ENCODE measurements around the gene ANO8. TPM values are rescaled to one million over a fixed set of nuclear protein-coding genes. Genes with fewer than 3 reads are reported as not detected.

ANO8 gene
- total and polyA plus RNA-seq, 2 of the 13 experiments (the other 11 are each of a cell fraction or from before 2014, with no cell fraction given), result 1.8 to 3.5 TPM

GRCh38 chr19:17346109-17346671 is 11.5 kb upstream of the ANO8 start (continued):
- TF ChIP-seq ARHGAP35 (CRISPR knock-in tag; IDR thresholded peaks at IDR 0.05; ENCODE audit: borderline replicate concordance) (no peak), ZNF20 (CRISPR knock-in tag; IDR thresholded peaks at IDR 0.05) (no peak), ZNF326 (CRISPR knock-in tag; IDR thresholded peaks at IDR 0.05; ENCODE audit: borderline replicate concordance) (no peak), HNRNPK (IDR thresholded peaks at IDR 0.05; ENCODE audit: low read depth, low read length, poor library complexity, severe bottlenecking) (no peak), KDM3A (CRISPR knock-in tag; IDR thresholded peaks at IDR 0.05; ENCODE audit: low read depth) (no peak), ZHX1 (CRISPR knock-in tag; IDR thresholded peaks at IDR 0.05; ENCODE audit: low read depth) (no peak), ZFY (CRISPR knock-in tag; IDR thresholded peaks at IDR 0.05) (peak; percentile 55; the same call in 1 of the 2 replicates), ZNF782 (CRISPR knock-in tag; IDR thresholded peaks at IDR 0.05; ENCODE audit: borderline replicate concordance) (no peak), ZNF616 (CRISPR knock-in tag; IDR thresholded peaks at IDR 0.05; ENCODE audit: low read depth) (no peak), ZNF720 (CRISPR knock-in tag; IDR thresholded peaks at IDR 0.05) (no peak), FOSL2 (CRISPR knock-in tag; IDR thresholded peaks at IDR 0.05) (peak; percentile 35; the same call in 1 of the 2 replicates), ZNF773 (CRISPR knock-in tag; IDR thresholded peaks at IDR 0.05; ENCODE audit: borderline replicate concordance) (no peak), ZBTB21 (CRISPR knock-in tag; IDR thresholded peaks at IDR 0.05) (no peak), ZBTB1 (CRISPR knock-in tag; IDR thresholded peaks at IDR 0.05; ENCODE audit: borderline replicate concordance) (no peak), ZKSCAN8 (CRISPR knock-in tag; IDR thresholded peaks at IDR 0.05; ENCODE audit: borderline replicate concordance) (peak; percentile 46; the same call in 1 of the 2 replicates), PPARG (CRISPR knock-in tag; conservative IDR thresholded peaks at IDR 0.05) (no peak), ZFX (CRISPR knock-in tag; IDR thresholded peaks at IDR 0.05; ENCODE audit: low read depth) (peak; percentile 36; the same call in 1 of the 2 replicates), HIVEP1 (CRISPR knock-in tag; IDR thresholded peaks at IDR 0.05) (no peak), ZNF598 (CRISPR knock-in tag; IDR thresholded peaks at IDR 0.05; ENCODE audit: borderline replicate concordance) (no peak), ZNF788 (CRISPR knock-in tag; IDR thresholded peaks at IDR 0.05; ENCODE audit: borderline replicate concordance) (peak; percentile 36; the same call in 1 of the 2 replicates), ZNF333 (CRISPR knock-in tag; IDR thresholded peaks at IDR 0.05; ENCODE audit: borderline replicate concordance) (no peak), ZNF678 (CRISPR knock-in tag; IDR thresholded peaks at IDR 0.05) (no peak), POLR2AphosphoS2 (IDR thresholded peaks at IDR 0.05; ENCODE audit: low read depth, low read length) (no peak), ZNF205 (CRISPR knock-in tag; IDR thresholded peaks at IDR 0.05) (0 out of 2 replicates have a peak, but pooled peaks have one; percentile 42), MTF2 (CRISPR knock-in tag; IDR thresholded peaks at IDR 0.05; ENCODE audit: borderline replicate concordance) (no peak)
- TF ChIP-seq, protein P1, sequence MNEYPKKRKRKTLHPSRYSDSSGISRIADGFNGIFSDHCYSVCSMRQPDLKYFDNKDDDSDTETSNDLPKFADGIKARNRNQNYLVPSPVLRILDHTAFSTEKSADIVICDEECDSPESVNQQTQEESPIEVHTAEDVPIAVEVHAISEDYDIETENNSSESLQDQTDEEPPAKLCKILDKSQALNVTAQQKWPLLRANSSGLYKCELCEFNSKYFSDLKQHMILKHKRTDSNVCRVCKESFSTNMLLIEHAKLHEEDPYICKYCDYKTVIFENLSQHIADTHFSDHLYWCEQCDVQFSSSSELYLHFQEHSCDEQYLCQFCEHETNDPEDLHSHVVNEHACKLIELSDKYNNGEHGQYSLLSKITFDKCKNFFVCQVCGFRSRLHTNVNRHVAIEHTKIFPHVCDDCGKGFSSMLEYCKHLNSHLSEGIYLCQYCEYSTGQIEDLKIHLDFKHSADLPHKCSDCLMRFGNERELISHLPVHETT (CRISPR knock-in tag; conservative IDR thresholded peaks at IDR 0.05), result no peak
- TF ChIP-seq, protein P2, sequence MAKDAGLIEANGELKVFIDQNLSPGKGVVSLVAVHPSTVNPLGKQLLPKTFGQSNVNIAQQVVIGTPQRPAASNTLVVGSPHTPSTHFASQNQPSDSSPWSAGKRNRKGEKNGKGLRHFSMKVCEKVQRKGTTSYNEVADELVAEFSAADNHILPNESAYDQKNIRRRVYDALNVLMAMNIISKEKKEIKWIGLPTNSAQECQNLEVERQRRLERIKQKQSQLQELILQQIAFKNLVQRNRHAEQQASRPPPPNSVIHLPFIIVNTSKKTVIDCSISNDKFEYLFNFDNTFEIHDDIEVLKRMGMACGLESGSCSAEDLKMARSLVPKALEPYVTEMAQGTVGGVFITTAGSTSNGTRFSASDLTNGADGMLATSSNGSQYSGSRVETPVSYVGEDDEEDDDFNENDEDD (CRISPR knock-in tag; IDR thresholded peaks at IDR 0.05; ENCODE audit: borderline replicate concordance), result no peak
